SK-N-SH (cell line): ENCODE measurements around the gene ATP1A2. TPM values are rescaled to one million over a fixed set of nuclear protein-coding genes. Genes with fewer than 3 reads are reported as not detected.

ENCODE experiments used
- CTCF ChIA-PET: fragments of 300-600, 350-600 bp; formaldehyde crosslinking; extraction: SDS; loops from one replicate; lab custom pipeline; 2021; lab: Yijun Ruan, JAX
- POLR2A ChIA-PET: fragments of 350-600 bp; sonication (Branson Sonifier 250); formaldehyde crosslinking; extraction: SDS; loops from one replicate; lab custom pipeline; 2020; ENCODE audit warnings: antibody characterized with exemption, inconsistent platforms; lab: Yijun Ruan, JAX
- DNase-seq: peaks from one replicate; pipeline ENCODE4 v3.0.0; 2012
- H2AFZ ChIP-seq: fragments of 200-600 bp; sonication (generic); 2 replicates; pipeline ENCODE4 v1.8.1; 2016; ENCODE audit warnings: antibody characterized with exemption, mild to moderate bottlenecking, low read depth
- H3F3A ChIP-seq: fragments of 200-600 bp; sonication (generic); replicated peaks from 2 replicates; pipeline ENCODE3; 2016; ENCODE audit warnings: antibody characterized with exemption, mild to moderate bottlenecking; ENCODE audit not compliant: insufficient read depth
- H3K27ac ChIP-seq, 2 experiments: fragments of 200-500 bp in 1 of 2; fragments of 200-600 bp in 1 of 2; sonication (Bioruptor generic) in 1 of 2; sonication (generic), shearing (Covaris generic) in 1 of 2; 2 replicates each; pipeline versions ENCODE4 v1.5.1 to v1.6.1; 2014 to 2016; ENCODE audit warnings: low read depth in 2 of 2, inconsistent platforms in 1 of 2, low read length in 1 of 2, mild to moderate bottlenecking in 1 of 2, mixed read lengths in 1 of 2
- H3K27me3 ChIP-seq: fragments of 200-600 bp; sonication (generic), shearing (Covaris generic); 2 replicates; pipeline ENCODE4 v1.6.1; 2016; ENCODE audit warnings: mixed run types; ENCODE audit not compliant: insufficient read depth
- H3K36me3 ChIP-seq, 2 experiments: fragments of 200-500 bp in 1 of 2; fragments of 200-600 bp in 1 of 2; sonication (Bioruptor generic) in 1 of 2; sonication (generic) in 1 of 2; replicated peaks in 1 of 2; 2 replicates each; pipeline versions ENCODE3 to v1.5.1; 2014 to 2016; ENCODE audit warnings: low read length in 1 of 2, mild to moderate bottlenecking in 1 of 2; ENCODE audit not compliant: insufficient read depth in 2 of 2, control insufficient read depth in 1 of 2
- H3K4me1 ChIP-seq, 2 experiments: fragments of 200-500 bp in 1 of 2; fragments of 200-600 bp in 1 of 2; sonication (Bioruptor generic) in 1 of 2; sonication (generic), shearing (Covaris generic) in 1 of 2; 2 replicates each; pipeline versions ENCODE4 v1.5.1 to v1.6.1; 2014 to 2016; ENCODE audit warnings: low read depth in 1 of 2, low read length in 1 of 2, mixed run types in 1 of 2; ENCODE audit not compliant: insufficient read depth in 2 of 2, control insufficient read depth in 1 of 2
- H3K4me2 ChIP-seq: fragments of 200-600 bp; sonication (generic), shearing (Covaris generic); 2 replicates; pipeline ENCODE4 v1.6.1; 2017; ENCODE audit warnings: mixed run types
- H3K4me3 ChIP-seq, 2 experiments: fragments of 200-500 bp in 1 of 2; fragments of 200-600 bp in 1 of 2; sonication (Bioruptor generic) in 1 of 2; sonication (generic), shearing (Covaris generic) in 1 of 2; 2 replicates each; pipeline versions ENCODE4 v1.5.1 to v1.8.1; 2014 to 2016; ENCODE audit warnings: low read depth in 2 of 2, inconsistent platforms in 1 of 2, low read length in 1 of 2, mild to moderate bottlenecking in 1 of 2, mixed read lengths in 1 of 2, moderate library complexity in 1 of 2
- H3K79me2 ChIP-seq: fragments of 200-600 bp; sonication (generic); 2 replicates; pipeline ENCODE4 v1.8.1; 2017; ENCODE audit warnings: mild to moderate bottlenecking; ENCODE audit not compliant: insufficient read depth
- H3K9ac ChIP-seq: fragments of 200-600 bp; sonication (generic); 2 replicates; pipeline ENCODE4 v1.6.1; 2017; ENCODE audit warnings: mixed run types
- H3K9me2 ChIP-seq: fragments of 200-600 bp; sonication (generic); 2 replicates; pipeline ENCODE4 v1.6.1; 2017; ENCODE audit warnings: mixed run types
- H3K9me3 ChIP-seq: fragments of 200-600 bp; sonication (generic); 2 replicates; pipeline ENCODE4 v1.6.1; 2017; ENCODE audit warnings: mixed run types, mild to moderate bottlenecking, moderate library complexity
- H4K20me1 ChIP-seq: fragments of 200-600 bp; sonication (generic); 2 replicates; pipeline ENCODE4 v1.6.1; 2017; ENCODE audit warnings: mild to moderate bottlenecking, mixed run types; ENCODE audit not compliant: insufficient read depth
- ELF1 ChIP-seq: IDR thresholded peaks from 2 replicates; pipeline ENCODE4 v1.4.0; 2012
- FOSL2 ChIP-seq: IDR thresholded peaks from 2 replicates; pipeline ENCODE4 v1.4.0; 2012; ENCODE audit warnings: low read depth, mild to moderate bottlenecking, moderate library complexity, borderline replicate concordance
- GABPA ChIP-seq: IDR thresholded peaks from 2 replicates; pipeline ENCODE4 v1.4.0; 2012; ENCODE audit warnings: low read depth, mild to moderate bottlenecking
- IRF3 ChIP-seq: fragments of 150-350 bp; IDR thresholded peaks from 2 replicates; pipeline ENCODE4 v1.6.1; 2016; ENCODE audit warnings: mild to moderate bottlenecking, low read depth, low read length
- MXI1 ChIP-seq: IDR thresholded peaks from 2 replicates; pipeline ENCODE4 v1.6.1; 2012; ENCODE audit warnings: mild to moderate bottlenecking, low read depth, low read length, improper control_type of control experiment
- NRF1 ChIP-seq: IDR thresholded peaks from 2 replicates; pipeline ENCODE4 v1.6.1; 2012; ENCODE audit warnings: low read depth, mild to moderate bottlenecking, low read length
- POLR2AphosphoS5 ChIP-seq: IDR thresholded peaks from 2 replicates; pipeline ENCODE4 v1.6.1; 2012; ENCODE audit warnings: low read depth, low read length
- RAD21 ChIP-seq: IDR thresholded peaks from 2 replicates; pipeline ENCODE4 v1.6.1; 2012; ENCODE audit warnings: mild to moderate bottlenecking, low read length
- RFX5 ChIP-seq: IDR thresholded peaks from 2 replicates; pipeline ENCODE4 v1.6.1; 2012; ENCODE audit warnings: mild to moderate bottlenecking, improper control_type of control experiment, low read length
- TAF1 ChIP-seq: IDR thresholded peaks from 2 replicates; pipeline ENCODE4 v1.6.1; 2012; ENCODE audit warnings: low read depth, mild to moderate bottlenecking, low read length, moderate library complexity, borderline replicate concordance
- TEAD4 ChIP-seq: IDR thresholded peaks from 2 replicates; pipeline ENCODE4 v1.4.0; 2012; ENCODE audit warnings: mild to moderate bottlenecking, borderline replicate concordance; ENCODE audit not compliant: insufficient read depth
- USF2 ChIP-seq: fragments of 150-350 bp; IDR thresholded peaks from 2 replicates; pipeline ENCODE4 v1.6.1; 2017; ENCODE audit warnings: antibody characterized with exemption, low read length, low read depth, borderline replicate concordance
- WGBS: methylation state at CpG from one replicate; pipeline ENCODE4 v1.1.6; 2017; ENCODE audit warnings: low lambda C conversion rate; 5-methylcytosine and 5-hydroxymethylcytosine counted together
- polyA plus RNA-seq, 3 experiments: library from polyadenylated mRNA; depleted of rRNA; stranded (reverse); fragments of >200 nt; gene quantifications; 2 replicates each; pipeline ENCODE4 v1.2.3, GENCODE V29; 2012
- TF ChIP-seq, protein P1 (sequence below): IDR thresholded peaks from 2 replicates; pipeline ENCODE4 v1.4.0; 2012; ENCODE audit warnings: low read depth
- TF ChIP-seq, protein P2 (sequence below): IDR thresholded peaks from 2 replicates; pipeline ENCODE4; 2012
- TF ChIP-seq, protein P3 (sequence below): IDR thresholded peaks from 2 replicates; pipeline ENCODE4 v1.4.0; 2012; ENCODE audit warnings: low read depth, borderline replicate concordance
- TF ChIP-seq, protein P4 (sequence below): fragments of 200-600 bp; sonication (generic); IDR thresholded peaks from 2 replicates; pipeline ENCODE4 v1.6.1; 2017; ENCODE audit warnings: antibody characterized with exemption, mild to moderate bottlenecking, moderate library complexity

ATP1A2 gene
- polyA plus RNA-seq, 1 of the 3 experiments (the other 2 are of a cell fraction), result 0.07 TPM

- H3K9me2 ChIP-seq, result no peaks in the 10 kb centered on the region
- H3K9ac ChIP-seq, result no peak overlapping the region
- ChIA-PET POLR2A (interaction anchor here (0.9 to 1.3 kb wide), 2 partner anchors 36 to 52 kb away, joined by 3 read pairs; no protein-coding TSS in a partner anchor), CTCF (interaction anchor here (1.0 to 14.2 kb wide), 12 partner anchors 11 to 294 kb away, joined by 3 to 163 read pairs (median 12); partner anchors contain the start of genes IGSF8, KCNJ10 and PIGM)
- H4K20me1 ChIP-seq, result no peaks in the 10 kb centered on the region
- DNase-seq, result no peak
- peaks cover 0 to 15% of the 10 kb centered on the region in 2 experiments; a peak in 1 of 4 replicates for H3K4me1 ChIP-seq
- H3K4me2 ChIP-seq, result no peak overlapping the region
- H3K79me2 ChIP-seq, result no peaks in the 10 kb centered on the region
- H3K9me3 ChIP-seq, result no peaks in the 10 kb centered on the region
- peaks cover 30% of the 10 kb centered on the region for H3K27me3 ChIP-seq
- peaks cover 0 to 2% of the 10 kb centered on the region in 2 experiments for H3K36me3 ChIP-seq
- 58% methylated on average over 2 of the region's 2 CpGs for WGBS
- TF ChIP-seq MXI1, result no peak
- TF ChIP-seq, protein P1, sequence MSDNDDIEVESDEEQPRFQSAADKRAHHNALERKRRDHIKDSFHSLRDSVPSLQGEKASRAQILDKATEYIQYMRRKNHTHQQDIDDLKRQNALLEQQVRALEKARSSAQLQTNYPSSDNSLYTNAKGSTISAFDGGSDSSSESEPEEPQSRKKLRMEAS, result no peak
- TF ChIP-seq, protein P2, sequence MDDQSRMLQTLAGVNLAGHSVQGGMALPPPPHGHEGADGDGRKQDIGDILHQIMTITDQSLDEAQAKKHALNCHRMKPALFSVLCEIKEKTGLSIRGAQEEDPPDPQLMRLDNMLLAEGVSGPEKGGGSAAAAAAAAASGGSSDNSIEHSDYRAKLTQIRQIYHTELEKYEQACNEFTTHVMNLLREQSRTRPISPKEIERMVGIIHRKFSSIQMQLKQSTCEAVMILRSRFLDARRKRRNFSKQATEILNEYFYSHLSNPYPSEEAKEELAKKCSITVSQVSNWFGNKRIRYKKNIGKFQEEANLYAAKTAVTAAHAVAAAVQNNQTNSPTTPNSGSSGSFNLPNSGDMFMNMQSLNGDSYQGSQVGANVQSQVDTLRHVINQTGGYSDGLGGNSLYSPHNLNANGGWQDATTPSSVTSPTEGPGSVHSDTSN, result no peak
- no peak for TF ChIP-seq ELF1
- TF ChIP-seq POLR2AphosphoS5, result no peak
- TF ChIP-seq, protein P3, sequence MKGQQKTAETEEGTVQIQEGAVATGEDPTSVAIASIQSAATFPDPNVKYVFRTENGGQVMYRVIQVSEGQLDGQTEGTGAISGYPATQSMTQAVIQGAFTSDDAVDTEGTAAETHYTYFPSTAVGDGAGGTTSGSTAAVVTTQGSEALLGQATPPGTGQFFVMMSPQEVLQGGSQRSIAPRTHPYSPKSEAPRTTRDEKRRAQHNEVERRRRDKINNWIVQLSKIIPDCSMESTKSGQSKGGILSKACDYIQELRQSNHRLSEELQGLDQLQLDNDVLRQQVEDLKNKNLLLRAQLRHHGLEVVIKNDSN, result no peak
- TF ChIP-seq, protein P4, sequence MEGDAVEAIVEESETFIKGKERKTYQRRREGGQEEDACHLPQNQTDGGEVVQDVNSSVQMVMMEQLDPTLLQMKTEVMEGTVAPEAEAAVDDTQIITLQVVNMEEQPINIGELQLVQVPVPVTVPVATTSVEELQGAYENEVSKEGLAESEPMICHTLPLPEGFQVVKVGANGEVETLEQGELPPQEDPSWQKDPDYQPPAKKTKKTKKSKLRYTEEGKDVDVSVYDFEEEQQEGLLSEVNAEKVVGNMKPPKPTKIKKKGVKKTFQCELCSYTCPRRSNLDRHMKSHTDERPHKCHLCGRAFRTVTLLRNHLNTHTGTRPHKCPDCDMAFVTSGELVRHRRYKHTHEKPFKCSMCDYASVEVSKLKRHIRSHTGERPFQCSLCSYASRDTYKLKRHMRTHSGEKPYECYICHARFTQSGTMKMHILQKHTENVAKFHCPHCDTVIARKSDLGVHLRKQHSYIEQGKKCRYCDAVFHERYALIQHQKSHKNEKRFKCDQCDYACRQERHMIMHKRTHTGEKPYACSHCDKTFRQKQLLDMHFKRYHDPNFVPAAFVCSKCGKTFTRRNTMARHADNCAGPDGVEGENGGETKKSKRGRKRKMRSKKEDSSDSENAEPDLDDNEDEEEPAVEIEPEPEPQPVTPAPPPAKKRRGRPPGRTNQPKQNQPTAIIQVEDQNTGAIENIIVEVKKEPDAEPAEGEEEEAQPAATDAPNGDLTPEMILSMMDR, result no peak
- no peak for TF ChIP-seq GABPA
- TF ChIP-seq NRF1, result no peak
- TF ChIP-seq USF2, result no peak
- TF ChIP-seq FOSL2, result no peak
- TF ChIP-seq IRF3, result no peak
- no peak for TF ChIP-seq RAD21
- no peak for TF ChIP-seq RFX5
- no peak for TF ChIP-seq TAF1
- no peak for TF ChIP-seq TEAD4
- no peaks in the 10 kb centered on the region for H3F3A ChIP-seq
- H2AFZ ChIP-seq, result no peak overlapping the region
- no peak overlapping the region for H3K27ac ChIP-seq
- no peak overlapping the region for H3K4me3 ChIP-seq
These were observed 33.1 kb upstream of the ATP1A2 start for GRCh38 chr1:160082487-160082886.
